ENCODE measurements around the gene COBLL1.

DNA sequence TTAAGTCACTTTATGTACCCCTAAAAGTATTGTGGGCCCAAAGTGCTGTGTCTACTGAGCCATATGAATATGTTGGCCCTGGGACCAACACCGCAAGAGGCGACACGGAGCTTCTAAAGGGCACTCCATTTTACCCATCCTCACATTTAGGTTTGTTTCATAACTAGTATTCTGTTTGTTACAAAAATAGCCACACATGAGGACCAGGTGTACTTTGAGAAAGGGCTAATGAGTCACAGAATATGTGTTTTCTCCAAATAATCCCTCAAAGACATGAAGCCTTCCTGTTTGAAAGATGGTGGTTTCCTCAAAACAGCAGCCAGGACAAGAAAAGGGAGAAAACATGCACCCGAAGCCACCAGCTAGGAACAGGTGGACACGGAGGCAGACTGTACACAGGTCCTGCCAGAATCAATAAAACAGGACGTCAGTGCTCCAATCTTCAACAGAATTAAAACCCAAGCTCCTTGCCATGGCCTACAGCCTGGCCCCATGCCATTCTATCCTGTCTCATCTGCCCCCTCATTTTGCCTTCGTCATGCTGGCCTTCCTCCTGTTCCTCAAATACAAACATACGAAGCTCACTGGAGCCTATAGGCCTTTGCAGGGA is 198.6 kb downstream of the COBLL1 start:
- TF ChIP-seq, protein P1, sequence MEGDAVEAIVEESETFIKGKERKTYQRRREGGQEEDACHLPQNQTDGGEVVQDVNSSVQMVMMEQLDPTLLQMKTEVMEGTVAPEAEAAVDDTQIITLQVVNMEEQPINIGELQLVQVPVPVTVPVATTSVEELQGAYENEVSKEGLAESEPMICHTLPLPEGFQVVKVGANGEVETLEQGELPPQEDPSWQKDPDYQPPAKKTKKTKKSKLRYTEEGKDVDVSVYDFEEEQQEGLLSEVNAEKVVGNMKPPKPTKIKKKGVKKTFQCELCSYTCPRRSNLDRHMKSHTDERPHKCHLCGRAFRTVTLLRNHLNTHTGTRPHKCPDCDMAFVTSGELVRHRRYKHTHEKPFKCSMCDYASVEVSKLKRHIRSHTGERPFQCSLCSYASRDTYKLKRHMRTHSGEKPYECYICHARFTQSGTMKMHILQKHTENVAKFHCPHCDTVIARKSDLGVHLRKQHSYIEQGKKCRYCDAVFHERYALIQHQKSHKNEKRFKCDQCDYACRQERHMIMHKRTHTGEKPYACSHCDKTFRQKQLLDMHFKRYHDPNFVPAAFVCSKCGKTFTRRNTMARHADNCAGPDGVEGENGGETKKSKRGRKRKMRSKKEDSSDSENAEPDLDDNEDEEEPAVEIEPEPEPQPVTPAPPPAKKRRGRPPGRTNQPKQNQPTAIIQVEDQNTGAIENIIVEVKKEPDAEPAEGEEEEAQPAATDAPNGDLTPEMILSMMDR (conservative IDR thresholded peaks at IDR 0.05): no peak
- TF ChIP-seq EZH2 (IDR thresholded peaks at IDR 0.05; ENCODE audit: low read depth): no peak
